ENCODE results near the gene DNAJB2.
A peak's percentile ranks its signal among the peaks of the same experiment; 100 is the strongest.
"Not testable (repeated sequence)": the region's sequence is repeated elsewhere in the genome, so short reads cannot be mapped to it uniquely, and the experiment has no call there.

DNAJB2 gene

GRCh38 chr2:219258942-219259341, 20.2 kb upstream of the DNAJB2 start:
- DNase-seq (ENCODE audit: low spot score): not testable (repeated sequence)

- DNase-seq (ENCODE audit: low spot score): no peak
Observed at GRCh38 chr2:219261024-219261855, 17.9 kb upstream of the DNAJB2 start.

GRCh38 chr2:219266232-219266631, 12.9 kb upstream of the DNAJB2 start:
- no peak for DNase-seq (ENCODE audit: low spot score)

- no peak for DNase-seq (ENCODE audit: low spot score)
Observed at GRCh38 chr2:219266886-219267285, 12.3 kb upstream of the DNAJB2 start.

- no peak for DNase-seq (ENCODE audit: low spot score)
Observed at GRCh38 chr2:219268294-219268693, 10.9 kb upstream of the DNAJB2 start.

GRCh38 chr2:219269362-219270054, 9.7 kb upstream of the DNAJB2 start:
- no peak for DNase-seq (ENCODE audit: low spot score)

- DNase-seq (ENCODE audit: low spot score): no peak
Observed at GRCh38 chr2:219270055-219270372, 9.2 kb upstream of the DNAJB2 start.

- DNase-seq (ENCODE audit: low spot score): no peak
Observed at GRCh38 chr2:219271021-219271420, 8.1 kb upstream of the DNAJB2 start.

- DNase-seq (ENCODE audit: low spot score): no peak
Observed at GRCh38 chr2:219272356-219272755, 6.8 kb upstream of the DNAJB2 start.

- no peak for DNase-seq (ENCODE audit: low spot score)
Observed at GRCh38 chr2:219272995-219273394, 6.2 kb upstream of the DNAJB2 start.

GRCh38 chr2:219273937-219274336, 5.2 kb upstream of the DNAJB2 start:
- no peak for DNase-seq (ENCODE audit: low spot score)

GRCh38 chr2:219274361-219274921, 4.7 kb upstream of the DNAJB2 start:
- DNase-seq (ENCODE audit: low spot score): peak; percentile 92

GRCh38 chr2:219277703-219278654, 1.2 kb upstream of the DNAJB2 start:
- peak; percentile 79 for DNase-seq (ENCODE audit: low spot score)

GRCh38 chr2:219278655-219279150, 463 bp upstream of the DNAJB2 start:
- DNase-seq (ENCODE audit: low spot score): no peak

GRCh38 chr2:219279916-219280516, 850 bp downstream of the DNAJB2 start:
- no peak for DNase-seq (ENCODE audit: low spot score)

- DNase-seq (ENCODE audit: low spot score): no peak
Observed at GRCh38 chr2:219280651-219281050, 1.5 kb downstream of the DNAJB2 start.

GRCh38 chr2:219281588-219281987, 2.4 kb downstream of the DNAJB2 start:
- no peak for DNase-seq (ENCODE audit: low spot score)

- no peak for DNase-seq (ENCODE audit: low spot score)
Observed at GRCh38 chr2:219282375-219282774, 3.2 kb downstream of the DNAJB2 start.

- no peak for DNase-seq (ENCODE audit: low spot score)
Observed at GRCh38 chr2:219282943-219283581, 3.9 kb downstream of the DNAJB2 start.

- DNase-seq (ENCODE audit: low spot score): no peak
Observed at GRCh38 chr2:219284501-219285372, 5.6 kb downstream of the DNAJB2 start.
